HG03521 (cell line): ENCODE measurements around the gene HJV.

Experiments used
- ATAC-seq: cut with Tn5 transposase; IDR thresholded peaks from one replicate; pipeline ENCODE4 v1.9.1; 2021; ENCODE audit warnings: mild to moderate bottlenecking, moderate library complexity; ENCODE audit not compliant: unreplicated experiment

The HJV gene

GRCh38 chr1:145978854-145979745 is 42.4 kb downstream of the HJV start:
- ATAC-seq = peak; percentile 90

GRCh38 chr1:145978471-145978853 is 43.1 kb downstream of the HJV start:
- ATAC-seq = no peak

- no peak for ATAC-seq
Observed at GRCh38 chr1:145977486-145978470, 43.8 kb downstream of the HJV start.

- ATAC-seq = no peak
Observed at GRCh38 chr1:145977016-145977415, 44.5 kb downstream of the HJV start.

- no peak for ATAC-seq
Observed at GRCh38 chr1:145975216-145975615, 46.3 kb downstream of the HJV start.

- no peak for ATAC-seq
Observed at GRCh38 chr1:145974721-145975120, 46.8 kb downstream of the HJV start.

GRCh38 chr1:145972580-145972979 is 49.0 kb downstream of the HJV start:
- no peak for ATAC-seq
